ENCODE measurements around the gene UTF1. TPM values are rescaled to one million over a fixed set of nuclear protein-coding genes. Genes with fewer than 3 reads are reported as not detected.

The UTF1 gene
- polyA plus RNA-seq, 1 experiment = not detected

GRCh38 chr10:133270204-133270603, 40.2 kb downstream of the UTF1 start:
- no peak overlapping the region for H3K4me3 ChIP-seq (ENCODE audit: low read depth, low read length)
- no peak for DNase-seq (ENCODE audit: low read depth)
- TF ChIP-seq CTCF (IDR thresholded peaks at IDR 0.05; ENCODE audit: insufficient read depth, low read depth, low read length) = no peak
- ChIA-PET CTCF (interaction anchor here (0.7 kb wide), 1 partner anchor 38 kb away, joined by 3 read pairs; no protein-coding TSS in a partner anchor), POLR2A (no interaction called here)
- H3K36me3 ChIP-seq (ENCODE audit: control insufficient read depth, insufficient read depth, low read length) = no peaks in the 10 kb centered on the region; the same call in 1 of the 2 replicates
- no peaks in the 10 kb centered on the region for H3K27me3 ChIP-seq (ENCODE audit: control insufficient read depth, insufficient read depth, low read length)

- TF ChIP-seq CTCF (IDR thresholded peaks at IDR 0.05; ENCODE audit: insufficient read depth, low read depth, low read length) = no peak
- CTCF ChIA-PET = interaction anchor here (0.7 kb wide), 1 partner anchor 37 kb away, joined by 3 read pairs; no protein-coding TSS in a partner anchor
- no peaks in the 10 kb centered on the region; the same call in 1 of the 2 replicates for H3K36me3 ChIP-seq (ENCODE audit: control insufficient read depth, insufficient read depth, low read length)
- POLR2A ChIA-PET = no interaction called here
- H3K27me3 ChIP-seq (ENCODE audit: control insufficient read depth, insufficient read depth, low read length) = no peaks in the 10 kb centered on the region
- DNase-seq (ENCODE audit: low read depth) = no peak
- no peak overlapping the region for H3K4me3 ChIP-seq (ENCODE audit: low read depth, low read length)
Observed at GRCh38 chr10:133270773-133271297, 40.8 kb downstream of the UTF1 start.

DNA sequence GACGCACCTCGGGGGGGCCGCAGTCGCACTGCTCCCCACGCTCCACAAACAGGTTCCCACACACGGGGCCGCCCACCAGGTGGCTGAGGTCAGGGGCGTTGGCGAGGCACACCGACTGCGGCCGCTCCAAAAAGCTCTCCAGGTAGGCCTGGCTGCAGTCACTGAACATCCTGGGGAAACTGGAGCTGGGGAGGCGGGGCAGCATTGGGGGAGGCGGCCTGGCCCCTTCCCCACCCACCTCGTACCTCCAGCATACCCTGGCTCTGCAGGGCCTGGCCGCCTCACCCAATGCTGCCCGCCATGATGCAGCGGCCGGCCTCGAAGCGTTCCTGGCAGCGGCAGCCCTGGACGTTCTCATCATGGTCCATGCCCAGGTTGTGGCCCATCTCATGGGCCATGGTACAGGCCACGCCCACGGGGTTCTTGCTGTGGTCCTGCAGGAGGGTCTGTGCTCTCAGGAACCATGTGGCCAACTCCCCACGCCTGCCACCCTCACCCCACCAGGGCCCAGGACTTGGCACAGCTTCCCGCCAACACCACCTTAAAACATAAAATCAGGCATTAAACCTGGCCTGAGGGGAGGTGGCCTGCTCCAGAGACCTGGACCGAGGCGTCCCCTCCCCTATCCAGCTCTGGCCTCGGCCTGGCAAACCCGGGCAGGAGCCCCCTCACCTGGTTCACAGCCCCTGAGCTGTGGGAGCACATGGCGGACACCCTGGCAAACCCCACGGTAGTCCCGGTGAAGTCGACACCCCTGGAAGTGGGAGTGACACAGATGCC, 41.7 kb downstream of the UTF1 start:
- no peak for TF ChIP-seq CTCF (IDR thresholded peaks at IDR 0.05; ENCODE audit: insufficient read depth, low read depth, low read length)
- POLR2A ChIA-PET = no interaction called here
- CTCF ChIA-PET = no interaction called here

GRCh38 chr10:133272301-133272963, 42.4 kb downstream of the UTF1 start:
- no peak for DNase-seq (ENCODE audit: low read depth)
- POLR2A ChIA-PET = no interaction called here
- Histone ChIP-seq H3K27me3 (ENCODE audit: control insufficient read depth, insufficient read depth, low read length) (no peaks in the 10 kb centered on the region), H3K36me3 (ENCODE audit: control insufficient read depth, insufficient read depth, low read length) (no peaks in the 10 kb centered on the region; the same call in 1 of the 2 replicates), H3K4me3 (ENCODE audit: low read depth, low read length) (no peak overlapping the region)
- TF ChIP-seq CTCF (IDR thresholded peaks at IDR 0.05; ENCODE audit: insufficient read depth, low read depth, low read length) = no peak
- CTCF ChIA-PET = no interaction called here

More for the DNA sequence above, 41.7 kb downstream of the UTF1 start:
- H3K27me3 ChIP-seq (ENCODE audit: control insufficient read depth, insufficient read depth, low read length) = no peaks in the 10 kb centered on the region
- no peak for DNase-seq (ENCODE audit: low read depth)
- no peaks in the 10 kb centered on the region; the same call in 1 of the 2 replicates for H3K36me3 ChIP-seq (ENCODE audit: control insufficient read depth, insufficient read depth, low read length)
- H3K4me3 ChIP-seq (ENCODE audit: low read depth, low read length) = no peak overlapping the region

- Histone ChIP-seq H3K36me3 (ENCODE audit: control insufficient read depth, insufficient read depth, low read length) (no peaks in the 10 kb centered on the region; the same call in 1 of the 2 replicates), H3K27me3 (ENCODE audit: control insufficient read depth, insufficient read depth, low read length) (no peaks in the 10 kb centered on the region), H3K4me3 (ENCODE audit: low read depth, low read length) (no peak overlapping the region)
- ChIA-PET POLR2A (no interaction called here), CTCF (no interaction called here)
- no peak for TF ChIP-seq CTCF (IDR thresholded peaks at IDR 0.05; ENCODE audit: insufficient read depth, low read depth, low read length)
- DNase-seq (ENCODE audit: low read depth) = no peak
Observed at GRCh38 chr10:133272964-133273420, 43.0 kb downstream of the UTF1 start.
